Measurements from ENCODE around the gene NTN3.

NTN3 gene

GRCh38 chr16:2517954-2518605 is 47.0 kb downstream of the NTN3 start:
- H3K4me3 ChIP-seq (ENCODE audit: low read depth, low read length), result no peak overlapping the region
- no peak for DNase-seq (ENCODE audit: low read depth)
- no peak for TF ChIP-seq CTCF (IDR thresholded peaks at IDR 0.05; ENCODE audit: insufficient read depth, low read depth, low read length, missing control alignments)

- no peak overlapping the region for H3K4me3 ChIP-seq (ENCODE audit: low read depth, low read length)
- no peak for TF ChIP-seq CTCF (IDR thresholded peaks at IDR 0.05; ENCODE audit: insufficient read depth, low read depth, low read length, missing control alignments)
- no peak for DNase-seq (ENCODE audit: low read depth)
Measured at GRCh38 chr16:2518823-2519710, 48.0 kb downstream of the NTN3 start.

- TF ChIP-seq CTCF (IDR thresholded peaks at IDR 0.05; ENCODE audit: insufficient read depth, low read depth, low read length, missing control alignments), result no peak
- no peak for DNase-seq (ENCODE audit: low read depth)
- peak overlapping the region; percentile 25 for H3K4me3 ChIP-seq (ENCODE audit: low read depth, low read length)
Measured at GRCh38 chr16:2519711-2520080, 48.6 kb downstream of the NTN3 start.

- peak within 1 kb of the TSS; percentile 63 for H3K4me3 ChIP-seq (ENCODE audit: low read depth, low read length)
- peak; percentile 94 for DNase-seq (ENCODE audit: low read depth)
- TF ChIP-seq CTCF (IDR thresholded peaks at IDR 0.05; ENCODE audit: insufficient read depth, low read depth, low read length, missing control alignments), result no peak
Measured at GRCh38 chr16:2520097-2520783, 49.1 kb downstream of the NTN3 start, which contains the start of gene AMDHD2. TSS of gene AMDHD2 (plus strand) at chr16:2520371. CDS start at chr16:2520459, 88 bp downstream.

- peak overlapping the region; percentile 63 for H3K4me3 ChIP-seq (ENCODE audit: low read depth, low read length)
- no peak for TF ChIP-seq CTCF (IDR thresholded peaks at IDR 0.05; ENCODE audit: insufficient read depth, low read depth, low read length, missing control alignments)
- peak; percentile 62 for DNase-seq (ENCODE audit: low read depth)
Measured at GRCh38 chr16:2520784-2521531, 49.9 kb downstream of the NTN3 start.
